ENCODE results near the gene MPRIP.

The MPRIP gene

GRCh38 chr17:17236295-17237025 lies 194.2 kb downstream of the MPRIP start:
- peak overlapping the region; percentile 17 for H2BK12ac ChIP-seq (ENCODE audit: low read length)
- peaks cover 0 to 14% of the 10 kb centered on the region in 2 experiments for H3K4me1 ChIP-seq (ENCODE audit: control insufficient read depth in 1 of 2, insufficient read depth in 2 of 2, low read length in 2 of 2)
- peaks cover 24% of the 10 kb centered on the region for H3K79me2 ChIP-seq (ENCODE audit: control insufficient read depth, insufficient read depth, low read length, poor library complexity)
- peak overlapping the region; percentile 13 for H2AK5ac ChIP-seq (ENCODE audit: low read length)
- peak overlapping the region; percentile 99 for H3K18ac ChIP-seq (ENCODE audit: low read length)
- H3K14ac ChIP-seq (ENCODE audit: low read length) = peak overlapping the region; percentile 100
- peak overlapping the region; percentile 100 for H4K8ac ChIP-seq (ENCODE audit: low read depth, low read length)
- H3K36me3 ChIP-seq (ENCODE audit: control insufficient read depth in 1 of 2, insufficient read depth in 2 of 2, low read length in 2 of 2) = peaks cover 13% of the 10 kb centered on the region in 2 experiments
- H3K4me3 ChIP-seq (ENCODE audit: low read depth, low read length) = peak overlapping the region; percentile 98
- peaks cover 9% of the 10 kb centered on the region for H3K79me1 ChIP-seq (ENCODE audit: low read length)
- peak in 1 of 2 donors; percentile 50 for DNase-seq
- H3K4me2 ChIP-seq (ENCODE audit: low read length) = peak overlapping the region; percentile 63
- peak overlapping the region; percentile 99 for H2AFZ ChIP-seq (ENCODE audit: insufficient read depth, low read length, poor library complexity)
- peak overlapping the region; percentile 100 for H2BK120ac ChIP-seq (ENCODE audit: insufficient read depth, low read length, poor library complexity)
- no peak overlapping the region for H3K23ac ChIP-seq (ENCODE audit: low read length)
- peak overlapping the region; percentile 97 for H4K12ac ChIP-seq (ENCODE audit: low read depth, low read length)
- H2BK5ac ChIP-seq (ENCODE audit: low read depth, low read length, poor library complexity) = peak overlapping the region; percentile 100
- H3K9me3 ChIP-seq (ENCODE audit: insufficient read depth, low read depth, low read length) = no peaks in the 10 kb centered on the region
- no CpG with 5 or more reads among the region's 31 CpGs for WGBS (ENCODE audit: extremely low coverage, insufficient coverage, insufficient read length)
- H3K27me3 ChIP-seq (ENCODE audit: insufficient read depth, low read length) = no peaks in the 10 kb centered on the region
- H3K27ac ChIP-seq (ENCODE audit: low read depth, low read length) = peak overlapping the region; percentile 88
- peak overlapping the region; percentile 100 for H4K91ac ChIP-seq (ENCODE audit: low read depth, low read length)
- H3K4ac ChIP-seq (ENCODE audit: low read depth, low read length) = peak overlapping the region; percentile 99
- peak overlapping the region; percentile 99 for H3K9ac ChIP-seq (ENCODE audit: low read length)

- peak within 1 kb of the TSS; percentile 100 for H2BK120ac ChIP-seq (ENCODE audit: insufficient read depth, low read length, poor library complexity)
- H2BK5ac ChIP-seq (ENCODE audit: low read depth, low read length, poor library complexity) = peak within 1 kb of the TSS; percentile 100
- H3K79me2 ChIP-seq (ENCODE audit: control insufficient read depth, insufficient read depth, low read length, poor library complexity) = peaks cover 24% of the 10 kb centered on the region
- peak within 1 kb of the TSS; percentile 100 for H4K91ac ChIP-seq (ENCODE audit: low read depth, low read length)
- H3K79me1 ChIP-seq (ENCODE audit: low read length) = peaks cover 9% of the 10 kb centered on the region
- DNase-seq = peak; percentile 75 to 90
- no CpG with 5 or more reads among the region's 53 CpGs for WGBS (ENCODE audit: extremely low coverage, insufficient coverage, insufficient read length)
- no peaks in the 10 kb centered on the region for H3K9me3 ChIP-seq (ENCODE audit: insufficient read depth, low read depth, low read length)
- H3K27me3 ChIP-seq (ENCODE audit: insufficient read depth, low read length) = no peaks in the 10 kb centered on the region
- peak within 1 kb of the TSS; percentile 97 for H4K12ac ChIP-seq (ENCODE audit: low read depth, low read length)
- H3K23ac ChIP-seq (ENCODE audit: low read length) = no peak within 1 kb of the TSS
- peak within 1 kb of the TSS; percentile 100 for H4K8ac ChIP-seq (ENCODE audit: low read depth, low read length)
- H3K4me2 ChIP-seq (ENCODE audit: low read length) = peak within 1 kb of the TSS; percentile 63
- H3K27ac ChIP-seq (ENCODE audit: low read depth, low read length) = peak within 1 kb of the TSS; percentile 88
- H3K36me3 ChIP-seq (ENCODE audit: control insufficient read depth in 1 of 2, insufficient read depth in 2 of 2, low read length in 2 of 2) = peaks cover 5% of the 10 kb centered on the region in 2 experiments
- peak within 1 kb of the TSS; percentile 99 for H2AFZ ChIP-seq (ENCODE audit: insufficient read depth, low read length, poor library complexity)
- peak within 1 kb of the TSS; percentile 99 for H3K9ac ChIP-seq (ENCODE audit: low read length)
- H2AK5ac ChIP-seq (ENCODE audit: low read length) = peak within 1 kb of the TSS; percentile 64
- peak within 1 kb of the TSS; percentile 99 for H3K4ac ChIP-seq (ENCODE audit: low read depth, low read length)
- peak within 1 kb of the TSS; percentile 100 for H2BK12ac ChIP-seq (ENCODE audit: low read length)
- peak within 1 kb of the TSS; percentile 98 for H3K4me3 ChIP-seq (ENCODE audit: low read depth, low read length)
- H3K14ac ChIP-seq (ENCODE audit: low read length) = peak within 1 kb of the TSS; percentile 100
- H3K18ac ChIP-seq (ENCODE audit: low read length) = peak within 1 kb of the TSS; percentile 99
- H3K4me1 ChIP-seq (ENCODE audit: control insufficient read depth in 1 of 2, insufficient read depth in 2 of 2, low read length in 2 of 2) = peaks cover 0 to 14% of the 10 kb centered on the region in 2 experiments
Observed at GRCh38 chr17:17237026-17237799, 195.0 kb downstream of the MPRIP start, which contains the start of gene FLCN. TSS of gene FLCN (minus strand) at chr17:17237168. CDS start at chr17:17228137, 9,031 bp downstream.

GRCh38 chr17:17239832-17240231 lies 197.6 kb downstream of the MPRIP start:
- H2BK120ac ChIP-seq (ENCODE audit: insufficient read depth, low read length, poor library complexity) = no peak overlapping the region
- no CpG with 5 or more reads among the region's 1 CpG for WGBS (ENCODE audit: extremely low coverage, insufficient coverage, insufficient read length)
- H3K36me3 ChIP-seq (ENCODE audit: control insufficient read depth in 1 of 2, insufficient read depth in 2 of 2, low read length in 2 of 2) = peaks cover 0 to 3% of the 10 kb centered on the region in 2 experiments

GRCh38 chr17:17241656-17242055 lies 199.4 kb downstream of the MPRIP start:
- H2BK120ac ChIP-seq (ENCODE audit: insufficient read depth, low read length, poor library complexity) = no peak overlapping the region
- H4K12ac ChIP-seq (ENCODE audit: low read depth, low read length) = no peak overlapping the region
- H3K18ac ChIP-seq (ENCODE audit: low read length) = no peak overlapping the region
- no peak overlapping the region for H2BK5ac ChIP-seq (ENCODE audit: low read depth, low read length, poor library complexity)
- peaks cover 0 to 3% of the 10 kb centered on the region in 2 experiments for H3K4me1 ChIP-seq (ENCODE audit: control insufficient read depth in 1 of 2, insufficient read depth in 2 of 2, low read length in 2 of 2)
- H3K79me2 ChIP-seq (ENCODE audit: control insufficient read depth, insufficient read depth, low read length, poor library complexity) = peaks cover 7% of the 10 kb centered on the region
- 100% methylated on average over 1 of the region's 10 CpGs for WGBS (ENCODE audit: extremely low coverage, insufficient coverage, insufficient read length)
- no peaks in the 10 kb centered on the region for H3K9me3 ChIP-seq (ENCODE audit: insufficient read depth, low read depth, low read length)
- no peak overlapping the region for H3K9ac ChIP-seq (ENCODE audit: low read length)
- H3K23ac ChIP-seq (ENCODE audit: low read length) = no peak overlapping the region
- no peak overlapping the region for H3K4me3 ChIP-seq (ENCODE audit: low read depth, low read length)
- no peak overlapping the region for H3K4ac ChIP-seq (ENCODE audit: low read depth, low read length)
- no peak overlapping the region for H3K27ac ChIP-seq (ENCODE audit: low read depth, low read length)
- no peak overlapping the region for H4K91ac ChIP-seq (ENCODE audit: low read depth, low read length)
- H3K79me1 ChIP-seq (ENCODE audit: low read length) = peaks cover 8% of the 10 kb centered on the region
- peaks cover 4 to 5% of the 10 kb centered on the region in 2 experiments for H3K36me3 ChIP-seq (ENCODE audit: control insufficient read depth in 1 of 2, insufficient read depth in 2 of 2, low read length in 2 of 2)
- DNase-seq = no peak
- H2AFZ ChIP-seq (ENCODE audit: insufficient read depth, low read length, poor library complexity) = no peak overlapping the region
- H3K14ac ChIP-seq (ENCODE audit: low read length) = no peak overlapping the region
- H4K8ac ChIP-seq (ENCODE audit: low read depth, low read length) = no peak overlapping the region
- H2BK12ac ChIP-seq (ENCODE audit: low read length) = no peak overlapping the region
- no peak overlapping the region for H2AK5ac ChIP-seq (ENCODE audit: low read length)
- H3K4me2 ChIP-seq (ENCODE audit: low read length) = no peak overlapping the region
- no peaks in the 10 kb centered on the region for H3K27me3 ChIP-seq (ENCODE audit: insufficient read depth, low read length)

More at GRCh38 chr17:17239832-17240231, 197.6 kb downstream of the MPRIP start:
- Histone ChIP-seq H2BK5ac (ENCODE audit: low read depth, low read length, poor library complexity) (no peak overlapping the region), H3K27me3 (ENCODE audit: insufficient read depth, low read length) (no peaks in the 10 kb centered on the region), H3K9me3 (ENCODE audit: insufficient read depth, low read depth, low read length) (no peaks in the 10 kb centered on the region), H2BK12ac (ENCODE audit: low read length) (no peak overlapping the region), H3K79me2 (ENCODE audit: control insufficient read depth, insufficient read depth, low read length, poor library complexity) (peaks cover 20% of the 10 kb centered on the region), H3K4me2 (ENCODE audit: low read length) (no peak overlapping the region), H3K27ac (ENCODE audit: low read depth, low read length) (no peak overlapping the region), H3K4ac (ENCODE audit: low read depth, low read length) (no peak overlapping the region), H3K23ac (ENCODE audit: low read length) (no peak overlapping the region), H3K4me3 (ENCODE audit: low read depth, low read length) (no peak overlapping the region), H4K8ac (ENCODE audit: low read depth, low read length) (no peak overlapping the region), H3K18ac (ENCODE audit: low read length) (no peak overlapping the region), H4K12ac (ENCODE audit: low read depth, low read length) (no peak overlapping the region), H3K14ac (ENCODE audit: low read length) (no peak overlapping the region), H4K91ac (ENCODE audit: low read depth, low read length) (no peak overlapping the region), H2AFZ (ENCODE audit: insufficient read depth, low read length, poor library complexity) (no peak overlapping the region), H3K9ac (ENCODE audit: low read length) (no peak overlapping the region), H2AK5ac (ENCODE audit: low read length) (no peak overlapping the region), H3K79me1 (ENCODE audit: low read length) (peaks cover 9% of the 10 kb centered on the region), H3K4me1 (ENCODE audit: control insufficient read depth in 1 of 2, insufficient read depth in 2 of 2, low read length in 2 of 2) (peaks cover 0 to 14% of the 10 kb centered on the region in 2 experiments)
- no peak for DNase-seq

Data from trophoblast cell (in vitro differentiated cells and primary cell).